K562 (cell line): Measurements from ENCODE around the gene C19orf47. TPM values are rescaled to one million over a fixed set of nuclear protein-coding genes. Genes with fewer than 3 reads are reported as not detected.

ENCODE experiments used
- ATAC-seq: fragments of 200-7000 bp; cut with Tn5 transposase; 3 replicates; pipeline ENCODE4 v1.9.1; 2020; ENCODE audit warnings: moderate library complexity
- BruUV-seq: library from RNA; stranded (reverse); fragments of 400-500 nt; replicated peaks from 2 replicates; lab custom pipeline; 2021; lab: Mats Ljungman, UMichigan
- CTCF ChIA-PET: fragments of 300-600 bp; formaldehyde crosslinking; extraction: SDS; loops from one replicate; lab custom pipeline; 2021; ENCODE audit warnings: low intra/inter-chr PET ratio; lab: Yijun Ruan, JAX
- POLR2A ChIA-PET: fragments of 300-600, 350-650 bp; sonication (Branson Sonifier 250); formaldehyde crosslinking; extraction: SDS; loops from one replicate; lab custom pipeline; 2021; ENCODE audit warnings: antibody characterized with exemption, inconsistent platforms; lab: Yijun Ruan, JAX
- DNase-seq, 4 experiments: peaks; one replicate each; pipeline versions ENCODE4 v3.0.0 to v3.0.0-alpha.2; 2011 to 2018; ENCODE audit warnings: low spot score in 3 of 4, mixed read lengths in 3 of 4; ENCODE audit errors: extremely low read depth in 1 of 4
- FAIRE-seq: peaks from 2 replicates; lab custom pipeline; 2011; peaks lifted over from hg19 to GRCh38; lab: Jason Lieb, UNC
- H2AFZ ChIP-seq: 2 replicates; pipeline ENCODE4 v1.6.0; 2011; ENCODE audit warnings: low read depth, low read length, control low read depth, inconsistent platforms
- H3K27ac ChIP-seq: fragments of 200-600 bp; 3 replicates; pipeline ENCODE4 v1.8.0; 2011; ENCODE audit warnings: low read depth, mild to moderate bottlenecking, control low read depth, inconsistent platforms, low read length, moderate library complexity, mixed read lengths; ENCODE audit errors: extremely low read depth
- H3K27me3 ChIP-seq, 2 experiments: fragments of 300-600 bp in 1 of 2; 2 replicates in 1 of 2; 3 replicates in 1 of 2; pipeline versions ENCODE4 v1.6.0 to v1.8.0; 2011; ENCODE audit warnings: inconsistent platforms in 2 of 2, low read length in 2 of 2, mild to moderate bottlenecking in 1 of 2, mixed read lengths in 1 of 2, moderate library complexity in 1 of 2; ENCODE audit not compliant: control insufficient read depth in 2 of 2, insufficient read depth in 2 of 2
- H3K36me3 ChIP-seq: fragments of 300-600 bp; 3 replicates; pipeline ENCODE4 v1.8.0; 2011; ENCODE audit warnings: mild to moderate bottlenecking, low read length, inconsistent platforms; ENCODE audit not compliant: control insufficient read depth, insufficient read depth
- H3K4me1 ChIP-seq, 2 experiments: fragments of 200-600 bp in 1 of 2; replicated peaks in 1 of 2; 2 replicates in 1 of 2; 3 replicates in 1 of 2; pipeline versions ENCODE4 v1.5.1 to v1.8.0; 2011; ENCODE audit warnings: inconsistent platforms in 2 of 2, low read length in 2 of 2, mild to moderate bottlenecking in 1 of 2, mixed read lengths in 1 of 2, moderate library complexity in 1 of 2; ENCODE audit not compliant: control insufficient read depth in 2 of 2, insufficient read depth in 2 of 2
- H3K4me2 ChIP-seq: 2 replicates; pipeline ENCODE4 v1.6.1; 2011; ENCODE audit warnings: low read length, control low read depth, inconsistent platforms, mixed read lengths; ENCODE audit not compliant: insufficient read depth
- H3K4me3 ChIP-seq: fragments of 200-600 bp; sonication (generic), shearing (Covaris generic); 2 replicates; pipeline ENCODE4 v1.5.1; 2016; ENCODE audit warnings: control low read depth, inconsistent platforms
- H3K79me2 ChIP-seq: fragments of 200-600 bp; 3 replicates; pipeline ENCODE4 v1.8.0; 2011; ENCODE audit warnings: low read length, inconsistent platforms; ENCODE audit not compliant: control insufficient read depth, insufficient read depth
- H3K9ac ChIP-seq, 2 experiments: 2 replicates each; pipeline versions ENCODE4 v1.6.0 to v1.6.1; 2011; ENCODE audit warnings: low read depth in 2 of 2, low read length in 2 of 2, control low read depth in 1 of 2, inconsistent platforms in 1 of 2, mild to moderate bottlenecking in 1 of 2, mixed read lengths in 1 of 2; ENCODE audit not compliant: insufficient read depth in 1 of 2
- H3K9me1 ChIP-seq: one replicate; pipeline ENCODE4 v1.6.0; 2011; ENCODE audit warnings: inconsistent platforms, mild to moderate bottlenecking, low read length, moderate library complexity; ENCODE audit not compliant: control insufficient read depth, insufficient read depth
- H3K9me3 ChIP-seq: replicated peaks from 2 replicates; pipeline ENCODE4 v1.5.1; 2011; ENCODE audit warnings: low read depth, low read length, inconsistent platforms; ENCODE audit not compliant: control insufficient read depth, insufficient read depth
- H4K20me1 ChIP-seq: replicated peaks from 2 replicates; pipeline ENCODE4 v1.6.1; 2011; ENCODE audit warnings: low read length, inconsistent platforms, mixed read lengths; ENCODE audit not compliant: control insufficient read depth, insufficient read depth
- ATF7 ChIP-seq: fragments of 450-650 bp; IDR thresholded peaks from 2 replicates; pipeline ENCODE4 v1.7.1; 2014; ENCODE audit warnings: mild to moderate bottlenecking, moderate library complexity
- HBP1 ChIP-seq: fragments of 450-650 bp; formaldehyde crosslinking; IDR thresholded peaks from 2 replicates; pipeline ENCODE4 v1.4.0; 2022; ENCODE audit warnings: missing genetic modification characterization
- KAT2B ChIP-seq: IDR thresholded peaks from one replicate; pipeline ENCODE4 v1.6.1; 2012; ENCODE audit warnings: low read depth, mild to moderate bottlenecking, control low read depth, inconsistent platforms, low read length, moderate library complexity
- SNIP1 ChIP-seq: fragments of 450-650 bp; IDR thresholded peaks from 2 replicates; pipeline ENCODE4 v1.7.1; 2017; ENCODE audit warnings: low read depth, mild to moderate bottlenecking
- ZFP1 ChIP-seq: fragments of 450-650 bp; formaldehyde crosslinking; IDR thresholded peaks from 2 replicates; pipeline ENCODE4 v1.4.0; 2020; ENCODE audit warnings: mild to moderate bottlenecking, mixed read lengths
- ZNF717 ChIP-seq: fragments of 250-450 bp; sonication (Bioruptor Pico); IDR thresholded peaks from 2 replicates; pipeline ENCODE4 v1.5.0; 2021
- WGBS: fragments of 100-300 bp; shearing (Covaris generic); methylation state at CpG from one replicate; pipeline ENCODE4 v1.1.6; 2016; ENCODE audit warnings: low coverage, mixed read lengths; ENCODE audit not compliant: insufficient coverage; ENCODE audit errors: missing lambda C conversion rate; 5-methylcytosine and 5-hydroxymethylcytosine counted together
- in situ Hi-C: fragments of 300-500 bp; cut with MboI; formaldehyde crosslinking; loops from 4 replicates; pipeline ENCODE4 v1.15.0; 2018; ENCODE audit warnings: inconsistent platforms, mixed read lengths
- intact Hi-C: fragments of 100-400 bp; cut with micrococcal nuclease; formaldehyde crosslinking; loops from 2 replicates; pipeline ENCODE4 v1.14.2; 2022
- polyA plus RNA-seq, 8 experiments: library from polyadenylated mRNA; depleted of rRNA in 4 of 8; stranded (reverse) in 5 of 8; unstranded in 3 of 8; fragments of >200 nt; fragmentation: Nextera tagmentation in 2 of 8; fragmentation: Illumina TruSeq in 1 of 8; extraction: Ambion mirVana in 2 of 8; extraction: Trizol in 1 of 8; gene quantifications; 2 replicates each; pipeline versions ENCODE4 v1.2.1 to v1.2.3, GENCODE V29; 2011 to 2014; ENCODE audit warnings: inconsistent platforms in 1 of 8, missing spikeins in 1 of 8
- total RNA-seq, 7 experiments: library from RNA; depleted of rRNA in 6 of 7; stranded (reverse); fragments of >200 nt in 6 of 7; fragmentation: Illumina TruSeq in 2 of 7; extraction: Trizol in 2 of 7; gene quantifications; 2 replicates each; pipeline versions ENCODE4 v1.2.1 to v1.2.3, GENCODE V29; 2011 to 2021; ENCODE audit warnings: low replicate concordance in 1 of 7

C19orf47 gene
- total and polyA plus RNA-seq, 9 of the 15 experiments (the other 6 are each of a cell fraction or from before 2014, with no cell fraction given): 0.08 to 26.1 (median 14.7) TPM

DNA sequence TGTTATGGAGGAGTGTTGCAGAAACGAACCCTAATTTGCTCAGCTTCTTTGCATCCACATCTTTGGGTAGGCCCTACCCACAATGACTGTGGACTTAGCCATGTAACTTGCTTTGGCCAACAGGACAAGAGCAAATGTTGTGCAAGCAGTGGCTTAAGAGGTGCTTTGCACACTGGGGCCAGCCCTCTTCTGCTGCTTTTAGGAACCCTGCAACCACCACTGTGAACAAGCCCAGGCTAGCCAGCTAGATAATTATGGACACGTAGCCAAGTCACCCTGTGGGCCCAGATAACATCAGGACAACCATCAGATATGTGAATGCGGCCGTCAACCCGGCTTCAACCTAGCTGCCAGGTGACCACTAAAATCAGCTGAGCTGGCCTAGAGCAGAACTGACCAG, 17.1 kb downstream of the C19orf47 start (continued):
- no peak for TF ChIP-seq ZFP1
- TF ChIP-seq SNIP1: no peak
- TF ChIP-seq, all 486 proteins: peak for 2

DNA sequence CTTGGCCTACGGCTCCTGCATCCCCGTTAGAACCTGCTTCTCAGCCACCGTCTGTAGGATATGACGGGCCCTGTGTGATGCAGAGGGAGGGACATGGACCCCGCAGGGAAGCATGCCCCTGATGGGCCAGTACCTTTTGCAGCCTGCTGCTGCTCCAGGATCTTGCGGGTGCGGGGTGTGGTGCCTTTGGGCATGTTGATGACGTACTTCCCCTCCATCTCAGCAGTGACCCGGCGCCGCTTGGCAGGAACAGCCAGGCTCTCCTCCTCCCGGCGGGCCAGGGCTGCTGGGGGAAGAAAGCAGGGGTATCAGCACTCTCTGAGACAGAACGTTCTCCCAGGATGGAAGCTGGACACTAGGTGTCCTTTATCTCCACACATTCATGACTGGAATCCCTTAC, 22.0 kb downstream of the C19orf47 start:
- CTCF ChIA-PET: no interaction called here
- no peak for DNase-seq
- no peak overlapping the region for H3K4me2 ChIP-seq
- POLR2A ChIA-PET: no interaction called here
- H3K4me1 ChIP-seq: peaks cover 0 to 6% of the 10 kb centered on the region in 2 experiments; a peak in 2 of 5 replicates
- no peaks in the 10 kb centered on the region for H3K9me1 ChIP-seq
- no peaks in the 10 kb centered on the region for H4K20me1 ChIP-seq
- H3K9ac ChIP-seq: no peak overlapping the region; a peak in 1 of 4 replicates
- no peak overlapping the region for H3K27ac ChIP-seq
- 95% methylated on average over 13 of the region's 14 CpGs for WGBS
- no peak for FAIRE-seq
- H3K9me3 ChIP-seq: no peaks in the 10 kb centered on the region
- TF ChIP-seq ATF7: no peak
- TF ChIP-seq HBP1 (CRISPR knock-in tag): no peak
- TF ChIP-seq ZNF717 (CRISPR knock-in tag): no peak
- no peak for TF ChIP-seq KAT2B
- no peak for ATAC-seq
- intact Hi-C loops: no loop called here
- no TSS peak for BruUV-seq
- H3K36me3 ChIP-seq: peaks cover 87% of the 10 kb centered on the region
- H3K4me3 ChIP-seq: no peak overlapping the region
- H3K79me2 ChIP-seq: no peaks in the 10 kb centered on the region
- H3K27me3 ChIP-seq: no peaks in the 10 kb centered on the region
- in situ Hi-C loops: no loop called here
- H2AFZ ChIP-seq: no peak overlapping the region
